Brain microvascular endothelial cell (primary cell): ENCODE data around the gene NKX3-2.

Experiments used
- DNase-seq: peaks from one replicate; pipeline ENCODE4 v3.0.0-alpha.2; 2020
- H3K27ac ChIP-seq: fragments of 250-450 bp; sonication (Bioruptor Pico); 2 replicates; pipeline ENCODE4 v1.5.1; 2020; ENCODE audit warnings: mild to moderate bottlenecking, moderate library complexity
- H3K27me3 ChIP-seq: fragments of 250-450 bp; sonication (Bioruptor Pico); replicated peaks from 2 replicates; pipeline ENCODE4 v1.5.1; 2020; ENCODE audit warnings: mild to moderate bottlenecking
- H3K36me3 ChIP-seq: fragments of 250-450 bp; sonication (Bioruptor Pico); replicated peaks from 2 replicates; pipeline ENCODE4 v1.5.1; 2020; ENCODE audit warnings: mild to moderate bottlenecking
- H3K4me3 ChIP-seq: 2 replicates; pipeline ENCODE4 v1.5.1; 2011; ENCODE audit warnings: low read depth, mild to moderate bottlenecking, control low read depth, low read length, moderate library complexity
- CTCF ChIP-seq: IDR thresholded peaks from 2 replicates; pipeline ENCODE4 v1.5.1; 2011; ENCODE audit warnings: low read depth, mild to moderate bottlenecking, moderate library complexity, low read length, control low read depth, inconsistent platforms; ENCODE audit errors: missing control alignments
- in situ Hi-C: cut with HindIII; loops from 2 replicates; pipeline ENCODE4 v1.10.0; 2017; ENCODE audit warnings: low sequenced_read_pairs, low pct_ligation_motif_present

Gene NKX3-2

GRCh38 chr4:13531625-13531998, 12.7 kb downstream of the NKX3-2 start:
- DNase-seq: no peak
- no peaks in the 10 kb centered on the region for H3K36me3 ChIP-seq
- in situ Hi-C loops: no loop called here
- peaks cover 95% of the 10 kb centered on the region for H3K27me3 ChIP-seq
- H3K4me3 ChIP-seq: no peak overlapping the region
- no peak for TF ChIP-seq CTCF
- H3K27ac ChIP-seq: no peak overlapping the region

GRCh38 chr4:13530823-13531624, 13.3 kb downstream of the NKX3-2 start:
- no peak for DNase-seq
- no peak for TF ChIP-seq CTCF
- peaks cover 94% of the 10 kb centered on the region for H3K27me3 ChIP-seq
- in situ Hi-C loops: no loop called here
- H3K36me3 ChIP-seq: no peaks in the 10 kb centered on the region
- H3K27ac ChIP-seq: no peak overlapping the region
- no peak overlapping the region for H3K4me3 ChIP-seq

GRCh38 chr4:13529128-13529919, 15.0 kb downstream of the NKX3-2 start:
- no peak overlapping the region for H3K27ac ChIP-seq
- H3K27me3 ChIP-seq: peaks cover 95% of the 10 kb centered on the region
- no peak for TF ChIP-seq CTCF
- no peak overlapping the region for H3K4me3 ChIP-seq
- no peak for DNase-seq
- no peaks in the 10 kb centered on the region for H3K36me3 ChIP-seq
- in situ Hi-C loops: no loop called here

GRCh38 chr4:13528821-13529127, 15.5 kb downstream of the NKX3-2 start:
- H3K27me3 ChIP-seq: peaks cover 95% of the 10 kb centered on the region
- H3K4me3 ChIP-seq: no peak overlapping the region
- H3K36me3 ChIP-seq: no peaks in the 10 kb centered on the region
- no peak overlapping the region for H3K27ac ChIP-seq
- no peak for DNase-seq
- TF ChIP-seq CTCF: no peak
- in situ Hi-C loops: no loop called here

GRCh38 chr4:13527981-13528820, 16.1 kb downstream of the NKX3-2 start:
- H3K27me3 ChIP-seq: peaks cover 95% of the 10 kb centered on the region
- in situ Hi-C loops: no loop called here
- TF ChIP-seq CTCF: no peak
- no peak overlapping the region for H3K4me3 ChIP-seq
- no peaks in the 10 kb centered on the region for H3K36me3 ChIP-seq
- no peak for DNase-seq
- H3K27ac ChIP-seq: no peak overlapping the region
